Hepatocyte (in vitro differentiated cells): ENCODE measurements around the gene FAF1.

Experiments used
- CTCF ChIP-seq: fragments of 200-600 bp; sonication (generic); IDR thresholded peaks from 2 replicates; pipeline ENCODE4 v1.5.1; 2016; ENCODE audit warnings: antibody characterized with exemption, mild to moderate bottlenecking; ENCODE audit not compliant: poor library complexity
- EZH2 ChIP-seq: fragments of 200-600 bp; sonication (generic); IDR thresholded peaks from 2 replicates; pipeline ENCODE4 v1.6.1; 2016; ENCODE audit warnings: antibody characterized with exemption, mild to moderate bottlenecking, borderline replicate concordance

- TF ChIP-seq EZH2 (no peak), CTCF (no peak)
Measured at GRCh38 chr1:51000160-51000559, 40.1 kb upstream of the FAF1 start.
